ENCODE data around the gene KIF16B. TPM values are rescaled to one million over a fixed set of nuclear protein-coding genes. Genes with fewer than 3 reads are reported as not detected.

The KIF16B gene
- total RNA-seq, 1 experiment from 2014 or later = 16.6 TPM

DNA sequence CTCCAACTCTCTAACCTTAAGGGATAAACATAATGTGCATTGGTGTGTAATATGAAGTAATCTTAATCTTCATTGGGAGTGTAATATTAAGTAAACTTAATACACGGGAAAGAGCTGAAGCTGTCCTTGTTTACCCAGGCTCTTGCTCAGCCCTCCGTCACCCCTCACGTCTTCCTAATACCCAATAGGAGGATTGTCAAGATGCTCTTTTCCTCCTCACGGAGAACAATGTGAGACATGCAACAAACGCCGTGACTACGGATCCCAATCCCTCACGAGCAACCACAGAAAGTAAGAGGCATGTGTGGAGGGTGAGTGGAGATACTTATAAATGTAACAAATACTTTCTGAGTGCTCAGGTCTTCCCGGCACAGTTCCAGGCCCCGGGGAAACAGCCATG is 11.0 kb downstream of the KIF16B start:
- BruUV-seq (replicated peaks) = no TSS peak
- no peaks in the 10 kb centered on the region for H3K4me1 ChIP-seq (ENCODE audit: control insufficient read depth, insufficient read depth, low read length)
- no peak for DNase-seq (ENCODE audit: low read depth, low spot score)
- no peaks in the 10 kb centered on the region for H3K9me3 ChIP-seq (ENCODE audit: control insufficient read depth, insufficient read depth, low read depth, low read length)
- no peaks in the 10 kb centered on the region for H3K27me3 ChIP-seq (ENCODE audit: control insufficient read depth, insufficient read depth, low read length)
- H3K36me3 ChIP-seq (ENCODE audit: control insufficient read depth, insufficient read depth, low read length) = no peaks in the 10 kb centered on the region
- no peak for ATAC-seq
- intact Hi-C loops (cut with micrococcal nuclease; ENCODE audit: unreplicated experiment) (no loop called here), in situ Hi-C loops (cut with HindIII; ENCODE audit: low pct_unique_long_range_greater_than_20kb, low sequenced_read_pairs) (no loop called here)
- ChIA-PET POLR2A (no interaction called here), CTCF (no interaction called here)
- TF ChIP-seq SIN3A (IDR thresholded peaks at IDR 0.05; ENCODE audit: borderline replicate concordance, insufficient read depth, low read depth, low read length) (no peak), TCF7L2 (IDR thresholded peaks at IDR 0.05; ENCODE audit: low read depth, low read length) (no peak), POLR2AphosphoS5 (IDR thresholded peaks at IDR 0.05; ENCODE audit: low read depth, low read length) (no peak)
- TF ChIP-seq, protein P1, sequence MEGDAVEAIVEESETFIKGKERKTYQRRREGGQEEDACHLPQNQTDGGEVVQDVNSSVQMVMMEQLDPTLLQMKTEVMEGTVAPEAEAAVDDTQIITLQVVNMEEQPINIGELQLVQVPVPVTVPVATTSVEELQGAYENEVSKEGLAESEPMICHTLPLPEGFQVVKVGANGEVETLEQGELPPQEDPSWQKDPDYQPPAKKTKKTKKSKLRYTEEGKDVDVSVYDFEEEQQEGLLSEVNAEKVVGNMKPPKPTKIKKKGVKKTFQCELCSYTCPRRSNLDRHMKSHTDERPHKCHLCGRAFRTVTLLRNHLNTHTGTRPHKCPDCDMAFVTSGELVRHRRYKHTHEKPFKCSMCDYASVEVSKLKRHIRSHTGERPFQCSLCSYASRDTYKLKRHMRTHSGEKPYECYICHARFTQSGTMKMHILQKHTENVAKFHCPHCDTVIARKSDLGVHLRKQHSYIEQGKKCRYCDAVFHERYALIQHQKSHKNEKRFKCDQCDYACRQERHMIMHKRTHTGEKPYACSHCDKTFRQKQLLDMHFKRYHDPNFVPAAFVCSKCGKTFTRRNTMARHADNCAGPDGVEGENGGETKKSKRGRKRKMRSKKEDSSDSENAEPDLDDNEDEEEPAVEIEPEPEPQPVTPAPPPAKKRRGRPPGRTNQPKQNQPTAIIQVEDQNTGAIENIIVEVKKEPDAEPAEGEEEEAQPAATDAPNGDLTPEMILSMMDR (IDR thresholded peaks at IDR 0.05) = no peak
- TF ChIP-seq, protein P2, sequence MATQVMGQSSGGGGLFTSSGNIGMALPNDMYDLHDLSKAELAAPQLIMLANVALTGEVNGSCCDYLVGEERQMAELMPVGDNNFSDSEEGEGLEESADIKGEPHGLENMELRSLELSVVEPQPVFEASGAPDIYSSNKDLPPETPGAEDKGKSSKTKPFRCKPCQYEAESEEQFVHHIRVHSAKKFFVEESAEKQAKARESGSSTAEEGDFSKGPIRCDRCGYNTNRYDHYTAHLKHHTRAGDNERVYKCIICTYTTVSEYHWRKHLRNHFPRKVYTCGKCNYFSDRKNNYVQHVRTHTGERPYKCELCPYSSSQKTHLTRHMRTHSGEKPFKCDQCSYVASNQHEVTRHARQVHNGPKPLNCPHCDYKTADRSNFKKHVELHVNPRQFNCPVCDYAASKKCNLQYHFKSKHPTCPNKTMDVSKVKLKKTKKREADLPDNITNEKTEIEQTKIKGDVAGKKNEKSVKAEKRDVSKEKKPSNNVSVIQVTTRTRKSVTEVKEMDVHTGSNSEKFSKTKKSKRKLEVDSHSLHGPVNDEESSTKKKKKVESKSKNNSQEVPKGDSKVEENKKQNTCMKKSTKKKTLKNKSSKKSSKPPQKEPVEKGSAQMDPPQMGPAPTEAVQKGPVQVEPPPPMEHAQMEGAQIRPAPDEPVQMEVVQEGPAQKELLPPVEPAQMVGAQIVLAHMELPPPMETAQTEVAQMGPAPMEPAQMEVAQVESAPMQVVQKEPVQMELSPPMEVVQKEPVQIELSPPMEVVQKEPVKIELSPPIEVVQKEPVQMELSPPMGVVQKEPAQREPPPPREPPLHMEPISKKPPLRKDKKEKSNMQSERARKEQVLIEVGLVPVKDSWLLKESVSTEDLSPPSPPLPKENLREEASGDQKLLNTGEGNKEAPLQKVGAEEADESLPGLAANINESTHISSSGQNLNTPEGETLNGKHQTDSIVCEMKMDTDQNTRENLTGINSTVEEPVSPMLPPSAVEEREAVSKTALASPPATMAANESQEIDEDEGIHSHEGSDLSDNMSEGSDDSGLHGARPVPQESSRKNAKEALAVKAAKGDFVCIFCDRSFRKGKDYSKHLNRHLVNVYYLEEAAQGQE (IDR thresholded peaks at IDR 0.05; ENCODE audit: insufficient read depth in 1 of 2, low read depth in 2 of 2, low read length in 1 of 2) = no peak
- no peak overlapping the region for H3K4me3 ChIP-seq (ENCODE audit: low read depth in 2 of 2, low read length in 2 of 2)
- H3K27ac ChIP-seq (ENCODE audit: low read length) = no peak overlapping the region

DNA sequence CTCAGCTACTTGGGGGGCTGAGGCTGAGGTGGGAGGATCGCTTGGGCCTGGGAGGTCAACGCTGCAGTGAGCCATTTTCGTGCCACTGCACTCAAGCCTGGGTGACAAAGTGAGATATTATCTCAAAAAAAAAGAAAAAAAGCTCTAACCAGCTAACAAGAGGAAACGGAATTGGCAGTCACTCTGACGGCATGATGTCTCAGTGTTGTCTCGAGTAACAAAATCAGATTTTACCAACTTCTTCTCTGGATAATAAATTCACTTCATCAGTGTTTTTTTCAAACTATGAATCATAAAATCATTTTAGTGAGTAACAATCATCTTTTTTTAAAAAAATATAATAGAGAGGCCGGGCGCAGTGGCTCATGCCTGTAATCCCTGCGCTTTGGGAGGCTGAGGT is 12.6 kb downstream of the KIF16B start:
- peaks cover 2% of the 10 kb centered on the region; the same call in 1 of the 2 replicates for H3K4me1 ChIP-seq (ENCODE audit: control insufficient read depth, insufficient read depth, low read length)
- ATAC-seq (no peak), DNase-seq (ENCODE audit: low read depth, low spot score) (no peak)
- no peak overlapping the region for H3K4me3 ChIP-seq (ENCODE audit: low read depth in 2 of 2, low read length in 2 of 2)
- POLR2A ChIA-PET = no interaction called here
- no peaks in the 10 kb centered on the region for H3K36me3 ChIP-seq (ENCODE audit: control insufficient read depth, insufficient read depth, low read length)
- no TSS peak for BruUV-seq (replicated peaks)
- no peak for TF ChIP-seq SIN3A (IDR thresholded peaks at IDR 0.05; ENCODE audit: borderline replicate concordance, insufficient read depth, low read depth, low read length)
- TF ChIP-seq POLR2AphosphoS5 (IDR thresholded peaks at IDR 0.05; ENCODE audit: low read depth, low read length) = no peak
- TF ChIP-seq, protein P1 (IDR thresholded peaks at IDR 0.05) = no peak
- TF ChIP-seq TCF7L2 (IDR thresholded peaks at IDR 0.05; ENCODE audit: low read depth, low read length) = no peak
- TF ChIP-seq, protein P2 (IDR thresholded peaks at IDR 0.05; ENCODE audit: insufficient read depth in 1 of 2, low read depth in 2 of 2, low read length in 1 of 2) = no peak
- in situ Hi-C loops (cut with HindIII; ENCODE audit: low pct_unique_long_range_greater_than_20kb, low sequenced_read_pairs) (no loop called here), intact Hi-C loops (cut with micrococcal nuclease; ENCODE audit: unreplicated experiment) (no loop called here)
- H3K27me3 ChIP-seq (ENCODE audit: control insufficient read depth, insufficient read depth, low read length) = no peaks in the 10 kb centered on the region
- no peak overlapping the region for H3K27ac ChIP-seq (ENCODE audit: low read length)
- CTCF ChIA-PET = no interaction called here
- no peaks in the 10 kb centered on the region for H3K9me3 ChIP-seq (ENCODE audit: control insufficient read depth, insufficient read depth, low read depth, low read length)
